Body of pancreas (tissue), 4 donors: ENCODE results near the gene ANKS1B. TPM values are rescaled to one million over a fixed set of nuclear protein-coding genes. Genes with fewer than 3 reads are reported as not detected.

Experiments
- ATAC-seq: fragments of 150-250 bp; one replicate; pipeline ENCODE4 v1.9.1; 2016
- DNase-seq, 4 donors: peaks; one replicate each; pipeline ENCODE4 v3.0.0-alpha.2; 2019
- H3K27ac ChIP-seq, 4 donors: fragments of 200-600 bp; sonication (generic); 1 replicate in 3 of 4; 2 replicates in 1 of 4; pipeline versions ENCODE4 v1.5.1 to v1.6.1; 2016 to 2019; ENCODE audit warnings: mild to moderate bottlenecking in 1 of 4, mixed read lengths in 1 of 4, moderate library complexity in 1 of 4
- H3K27me3 ChIP-seq, 2 donors: fragments of 200-600 bp; sonication (generic); one replicate each; pipeline ENCODE4 v1.6.0; 2016; ENCODE audit warnings: mild to moderate bottlenecking in 1 of 2
- H3K36me3 ChIP-seq, 2 donors: fragments of 200-600 bp; sonication (generic); replicated peaks in 1 of 2; 2 replicates each; pipeline ENCODE4 v1.5.1; 2016; ENCODE audit warnings: low read depth in 2 of 2; ENCODE audit not compliant: insufficient read depth in 1 of 2
- H3K4me1 ChIP-seq: fragments of 200-600 bp; sonication (generic); one replicate; pipeline ENCODE4 v1.6.0; 2016
- H3K4me3 ChIP-seq, 2 donors: fragments of 200-600 bp; sonication (generic); 1 replicate in 1 of 2; 2 replicates in 1 of 2; pipeline ENCODE4 v1.5.1; 2016 to 2019
- H3K9me3 ChIP-seq, 3 donors: fragments of 200-600 bp; sonication (generic); 1 replicate in 2 of 3; 2 replicates in 1 of 3; pipeline ENCODE4 v1.5.1; 2016
- CTCF ChIP-seq, 7 experiments: fragments of 450-650 bp in 4 of 7; fragments of 200-600 bp in 3 of 7; sonication (generic) in 3 of 7; IDR thresholded peaks; one replicate each; pipeline ENCODE4 v1.5.1; 2016 to 2019; ENCODE audit warnings: antibody characterized with exemption in 7 of 7
- POLR2A ChIP-seq, 3 donors: fragments of 450-650 bp; IDR thresholded peaks; one replicate each; pipeline ENCODE4 v1.6.1; 2016; ENCODE audit warnings: antibody characterized with exemption in 3 of 3, mild to moderate bottlenecking in 2 of 3
- WGBS, 2 donors: methylation state at CpG; one replicate each; pipeline ENCODE4 v1.1.5; 2017; 5-methylcytosine and 5-hydroxymethylcytosine counted together
- intact Hi-C: fragments of 100-400 bp; cut with DNase I; formaldehyde crosslinking; loops from one replicate; pipeline ENCODE4 v1.15.1; 2023
- total RNA-seq, 2 donors: library from RNA; depleted of rRNA; stranded (reverse); fragments of >200 nt; gene quantifications; one replicate each; pipeline ENCODE4 v1.1.0, GENCODE V29; 2016

ANKS1B gene
- total RNA-seq, 2 donors from 2014 or later, result 2.1 to 10.2 TPM

DNA sequence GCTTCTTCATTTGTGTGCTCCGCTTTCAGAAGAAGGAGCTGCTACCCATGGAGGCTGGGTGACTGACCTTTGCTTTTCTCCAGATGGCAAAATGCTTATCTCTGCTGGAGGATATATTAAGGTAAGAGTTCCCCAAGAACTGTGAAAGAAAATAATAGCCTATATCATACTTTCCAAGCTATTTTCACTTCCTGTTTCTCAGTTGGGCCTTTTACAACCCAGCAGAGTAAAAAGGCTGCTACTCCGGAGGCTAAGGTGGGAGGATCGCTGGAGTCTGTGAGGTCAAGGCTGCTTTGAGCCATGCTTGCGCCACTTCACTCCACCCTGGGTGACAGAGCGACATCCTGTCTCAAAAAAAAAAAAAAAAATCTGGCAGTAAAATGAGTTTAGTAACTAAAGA lies 1257.5 kb downstream of the ANKS1B start:
- Histone ChIP-seq H3K4me3 (no peak overlapping the region), H3K4me1 (no peaks in the 10 kb centered on the region), H3K27ac (no peak overlapping the region), H3K9me3 (no peaks in the 10 kb centered on the region), H3K27me3 (no peaks in the 10 kb centered on the region), H3K36me3 (peaks cover 4 to 6% of the 10 kb centered on the region in 2 donors)
- intact Hi-C loops, result no loop called here
- no peak for TF ChIP-seq POLR2A (IDR thresholded peaks at IDR 0.05)
- TF ChIP-seq CTCF (IDR thresholded peaks at IDR 0.05), result no peak
- DNase-seq (no peak), ATAC-seq (no peak)
- 83 to 96% methylated on average over 5 of the region's 5 CpGs for WGBS, 2 donors

GRCh38 chr12:98725476-98726247 lies 1259.1 kb downstream of the ANKS1B start:
- Histone ChIP-seq H3K27ac (no peak overlapping the region), H3K27me3 (no peaks in the 10 kb centered on the region), H3K36me3 (peaks cover 4 to 5% of the 10 kb centered on the region in 2 donors), H3K4me1 (no peaks in the 10 kb centered on the region), H3K9me3 (no peaks in the 10 kb centered on the region), H3K4me3 (no peak overlapping the region)
- WGBS, 2 donors, result 59 to 76% methylated on average over 5 of the region's 5 CpGs
- intact Hi-C loops, result no loop called here
- DNase-seq, result peak; percentile 23 to 50 (median 34)
- no peak for ATAC-seq
- TF ChIP-seq POLR2A (IDR thresholded peaks at IDR 0.05) (no peak), CTCF (IDR thresholded peaks at IDR 0.05) (peak in 4 of 7 experiments; percentile 29 to 36 (median 32))

GRCh38 chr12:98724384-98725155 lies 1260.2 kb downstream of the ANKS1B start:
- DNase-seq (no peak), ATAC-seq (no peak)
- Histone ChIP-seq H3K4me1 (no peaks in the 10 kb centered on the region), H3K4me3 (no peak overlapping the region), H3K36me3 (peaks cover 4 to 5% of the 10 kb centered on the region in 2 donors), H3K27ac (no peak overlapping the region), H3K9me3 (no peaks in the 10 kb centered on the region), H3K27me3 (no peaks in the 10 kb centered on the region)
- 67 to 71% methylated on average over 5 of the region's 5 CpGs for WGBS, 2 donors
- intact Hi-C loops, result no loop called here
- TF ChIP-seq POLR2A (IDR thresholded peaks at IDR 0.05) (no peak), CTCF (IDR thresholded peaks at IDR 0.05) (no peak)

GRCh38 chr12:98721204-98721702 lies 1263.5 kb downstream of the ANKS1B start:
- WGBS, 2 donors, result 84 to 88% methylated on average over 2 of the region's 2 CpGs
- Histone ChIP-seq H3K4me3 (no peak overlapping the region), H3K36me3 (peaks cover 2 to 4% of the 10 kb centered on the region in 2 donors), H3K27me3 (no peaks in the 10 kb centered on the region), H3K9me3 (no peaks in the 10 kb centered on the region), H3K4me1 (no peaks in the 10 kb centered on the region), H3K27ac (no peak overlapping the region)
- no peak for DNase-seq
- no peak for TF ChIP-seq CTCF (IDR thresholded peaks at IDR 0.05)
- no peak for TF ChIP-seq POLR2A (IDR thresholded peaks at IDR 0.05)
- no peak for ATAC-seq
- intact Hi-C loops, result no loop called here
